HG03457 (cell line): Measurements from ENCODE around the gene UQCC5.

ENCODE experiments used
- ATAC-seq: cut with Tn5 transposase; IDR thresholded peaks from one replicate; pipeline ENCODE4 v1.9.1; 2021; ENCODE audit warnings: moderate number of reproducible peaks; ENCODE audit not compliant: unreplicated experiment

Gene UQCC5

GRCh38 chr3:52532838-52533622, 3.4 kb upstream of the UQCC5 start:
- ATAC-seq = no peak

DNA sequence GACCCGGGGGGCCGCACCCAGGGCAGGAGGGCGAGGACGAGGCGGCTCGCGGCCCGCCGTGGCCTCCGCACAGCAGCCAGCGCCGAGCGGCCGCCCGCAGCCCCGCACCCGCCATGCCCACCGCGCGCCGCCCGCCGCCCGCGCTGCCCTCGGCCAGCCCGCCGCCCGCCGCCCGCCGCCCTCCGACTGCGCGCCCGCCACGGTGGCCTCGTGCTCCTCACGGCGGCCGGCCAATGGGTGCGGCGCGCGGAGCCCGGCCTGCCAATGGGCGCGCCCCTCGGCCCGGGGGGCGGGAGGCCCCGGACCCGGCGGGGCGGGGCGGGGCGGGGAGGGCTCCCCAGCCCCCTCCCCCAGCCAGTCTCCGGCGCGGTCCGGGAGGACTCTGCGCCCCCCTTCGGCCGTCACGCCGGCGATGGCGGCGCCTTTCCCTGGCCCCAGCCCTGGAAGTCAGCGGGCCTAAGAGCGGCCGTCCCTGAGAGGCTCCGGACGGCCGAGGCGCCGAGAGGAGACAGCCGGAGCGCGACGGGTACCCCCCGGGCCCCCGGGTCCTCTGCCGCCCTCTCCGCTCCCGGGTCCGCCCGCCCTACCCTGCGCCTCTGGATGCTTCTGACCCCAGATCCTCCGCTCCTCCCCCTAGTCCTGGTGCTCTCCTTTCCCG, 2.7 kb upstream of the UQCC5 start, which contains the start of gene NT5DC2:
NT5DC2 (minus strand) TSS at position 235 of the 658 bp plus-strand sequence; CDS start at position 115, 120 bp downstream.
- no peak for ATAC-seq

DNA sequence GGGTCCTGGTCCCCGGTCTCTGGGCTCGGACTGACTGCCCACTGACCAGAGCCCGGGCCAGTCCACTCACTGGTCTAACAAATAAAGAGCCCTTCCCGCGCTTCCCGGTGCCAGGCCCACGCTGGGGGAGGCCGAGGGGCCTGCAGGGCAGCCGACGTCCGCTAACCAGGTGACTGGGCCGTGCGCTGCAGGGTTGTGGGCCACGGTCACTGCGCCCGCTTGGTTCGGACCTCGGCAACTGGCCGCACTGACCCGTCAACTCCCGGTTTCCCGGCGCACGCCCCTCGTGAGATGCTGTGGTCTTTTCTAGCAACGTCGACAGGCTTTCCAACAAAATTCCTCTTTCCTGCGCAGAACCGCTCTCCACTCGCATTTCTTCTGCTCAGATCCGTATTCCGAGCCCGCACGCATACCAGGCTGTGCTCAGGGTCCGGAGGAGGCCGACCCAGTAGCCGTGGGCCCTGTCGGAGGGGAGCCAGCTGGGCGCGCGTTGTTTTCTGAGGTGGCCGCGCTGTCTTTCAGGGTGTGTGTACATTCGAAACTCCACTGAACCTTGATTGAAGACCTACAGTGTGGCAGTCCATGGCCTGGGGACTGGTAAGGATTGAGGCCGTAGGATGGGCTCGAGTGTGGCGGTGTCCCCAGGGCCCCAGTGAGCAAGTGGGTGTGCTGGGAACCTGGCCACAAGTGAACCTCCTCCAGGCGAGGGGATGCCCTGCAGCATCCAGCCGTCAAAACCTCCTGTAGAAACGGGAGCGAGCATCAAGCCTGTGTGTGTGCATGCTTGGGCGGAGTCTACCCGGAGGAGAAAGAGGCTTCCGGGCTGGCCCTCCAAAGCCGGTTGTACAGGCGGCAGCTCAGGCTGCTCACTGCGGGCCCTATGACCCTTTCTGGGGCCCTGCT, 1.9 kb upstream of the UQCC5 start:
- ATAC-seq = no peak

DNA sequence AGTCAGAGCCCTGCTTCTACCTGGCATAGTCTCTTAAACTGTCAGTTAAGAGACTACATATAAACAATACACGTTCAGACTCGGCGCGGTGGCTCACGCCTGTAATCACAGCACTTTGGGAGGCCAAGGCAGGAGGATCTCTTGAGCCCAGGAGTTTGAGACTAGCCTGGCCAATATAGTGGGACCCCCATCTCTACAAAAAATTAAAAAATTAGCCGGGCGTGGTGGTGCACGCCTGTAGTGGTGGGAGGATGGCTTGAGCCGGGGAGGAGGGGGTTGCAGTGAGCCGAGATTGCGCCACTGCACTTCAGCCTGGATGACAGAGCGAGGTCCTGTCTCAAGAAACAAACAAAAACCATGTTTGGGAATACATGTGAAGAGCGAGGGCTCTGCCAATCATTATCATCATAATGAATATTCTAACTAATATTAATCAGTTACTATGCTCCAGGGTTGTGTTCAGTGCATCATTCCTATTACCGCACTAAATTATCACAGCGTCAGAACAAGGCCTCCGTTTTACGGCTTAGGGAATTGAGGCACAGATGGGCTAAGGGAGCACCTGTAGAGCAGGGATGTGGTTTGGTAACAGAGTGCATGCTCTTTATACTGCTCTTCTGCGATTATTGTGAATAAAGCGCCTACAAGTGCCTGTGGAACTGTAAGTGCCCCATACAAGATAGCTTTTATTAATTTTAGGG, 844 bp upstream of the UQCC5 start:
- ATAC-seq = no peak

- ATAC-seq = no peak
Observed at GRCh38 chr3:52536112-52536368, 365 bp upstream of the UQCC5 start.

DNA sequence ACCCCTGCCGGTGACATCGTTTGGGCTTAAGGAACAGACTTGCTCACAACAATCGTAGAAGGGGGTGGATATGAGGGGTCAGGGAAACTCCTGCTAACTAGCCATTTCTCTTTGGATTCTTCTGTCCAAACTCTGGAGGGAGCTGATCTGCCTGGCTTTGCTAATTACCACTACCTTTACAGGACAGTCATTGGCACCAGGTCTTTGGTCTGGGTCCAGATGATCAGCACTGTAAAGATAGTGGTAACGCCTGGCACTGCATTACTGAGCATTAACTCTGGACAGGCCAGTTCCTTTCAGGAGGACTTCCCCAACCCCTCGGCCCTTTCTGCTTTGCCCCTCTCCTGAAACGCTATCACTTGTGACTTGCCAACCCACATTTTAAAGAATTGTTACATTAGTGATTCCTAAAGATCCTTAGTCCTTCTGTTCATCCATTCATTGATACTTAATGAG, 788 bp downstream of the UQCC5 start:
- ATAC-seq = no peak

GRCh38 chr3:52537726-52538421, 1.5 kb downstream of the UQCC5 start:
- ATAC-seq = no peak

DNA sequence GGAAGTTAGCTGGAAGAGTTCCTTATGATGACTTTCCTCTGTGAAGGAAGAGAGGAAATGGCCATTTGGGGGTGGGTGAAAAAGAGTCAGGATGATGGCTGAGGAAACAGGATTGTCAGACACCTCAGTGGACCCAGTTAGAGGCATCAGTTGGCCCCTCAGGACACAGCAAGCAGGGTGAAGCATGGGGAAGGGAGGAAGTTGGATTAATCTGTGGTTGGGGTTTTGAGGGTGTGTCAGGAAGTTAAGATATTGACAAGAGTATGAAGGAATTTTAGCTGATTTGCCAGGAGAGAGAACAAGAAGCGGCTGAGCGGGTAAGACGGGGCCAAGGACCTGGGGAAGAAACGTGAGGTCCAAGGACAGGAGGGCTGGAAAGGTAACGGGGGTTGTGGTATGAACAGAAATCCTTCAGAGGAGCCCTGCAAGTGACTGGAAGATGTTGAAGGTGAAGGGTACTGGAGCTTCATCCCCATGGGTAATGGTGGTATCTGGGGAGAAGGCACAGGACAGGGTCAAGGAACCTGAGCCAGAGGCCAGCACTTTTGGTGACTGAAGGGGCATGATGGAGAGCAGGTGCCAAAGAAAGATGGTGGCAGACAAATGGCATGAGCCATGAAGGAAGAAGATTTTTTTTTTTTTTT, 2.7 kb downstream of the UQCC5 start:
- ATAC-seq = no peak

DNA sequence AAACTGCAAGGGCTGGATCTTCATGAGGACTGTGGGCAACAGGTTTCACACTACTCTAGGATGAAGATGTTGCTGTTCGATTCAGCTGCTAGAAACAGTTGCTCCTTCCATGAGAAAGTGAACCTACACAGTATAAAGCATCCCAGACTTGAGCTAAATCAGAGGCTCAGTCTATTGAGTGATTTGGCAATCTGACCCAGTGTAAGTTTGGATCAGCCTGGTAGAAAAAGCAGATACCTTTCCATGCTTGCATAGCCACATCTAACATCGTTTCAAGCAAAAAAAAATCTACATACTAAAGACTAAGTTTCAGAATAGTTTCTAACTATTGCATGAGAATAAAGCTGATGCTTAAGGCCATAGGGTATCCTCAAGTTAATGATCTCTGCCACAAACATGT, 4.6 kb downstream of the UQCC5 start:
- ATAC-seq = no peak

GRCh38 chr3:52544937-52545336, 8.5 kb downstream of the UQCC5 start:
- no peak for ATAC-seq

GRCh38 chr3:52546111-52546901, 9.9 kb downstream of the UQCC5 start:
- ATAC-seq = no peak

DNA sequence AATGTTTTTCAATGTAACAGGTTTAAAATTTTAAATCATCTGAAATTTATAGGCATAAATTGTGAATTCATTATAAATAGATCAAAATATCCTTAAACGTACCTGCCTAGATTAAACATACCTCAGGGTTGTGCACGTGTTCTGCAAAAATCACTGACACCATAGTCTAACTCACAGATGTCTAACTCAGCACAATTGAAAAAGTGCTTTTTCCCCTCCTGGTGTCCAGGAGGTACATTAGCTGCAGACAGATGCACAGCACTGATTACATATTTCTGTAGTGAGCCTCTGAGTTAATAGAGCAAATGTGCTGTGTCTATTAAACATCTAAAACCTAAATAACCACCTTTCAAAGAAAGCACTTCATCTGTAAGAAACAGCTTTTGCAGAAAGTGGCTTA, 10.7 kb downstream of the UQCC5 start:
- ATAC-seq = no peak

- no peak for ATAC-seq
Observed at GRCh38 chr3:52551118-52551517, 14.7 kb downstream of the UQCC5 start.

GRCh38 chr3:52552089-52552488, 15.7 kb downstream of the UQCC5 start:
- ATAC-seq = no peak

- no peak for ATAC-seq
Observed at GRCh38 chr3:52554026-52554755, 17.8 kb downstream of the UQCC5 start.

- ATAC-seq = no peak
Observed at GRCh38 chr3:52555056-52555455, 18.7 kb downstream of the UQCC5 start.

- ATAC-seq = no peak
Observed at GRCh38 chr3:52557011-52557960, 20.9 kb downstream of the UQCC5 start.
